AG08396 (cell line): Measurements from ENCODE around the gene C11orf24.
A peak's percentile ranks its signal among the peaks of the same experiment; 100 is the strongest.
"Not testable (repeated sequence)": the region's sequence is repeated elsewhere in the genome, so short reads cannot be mapped to it uniquely, and the experiment has no call there.

Experiments
- DNase-seq: peaks from one replicate; pipeline ENCODE4 v3.0.0; 2012; ENCODE audit warnings: low spot score, mixed read lengths

The C11orf24 gene

GRCh38 chr11:68251765-68252164 is 20.0 kb downstream of the C11orf24 start:
- DNase-seq = no peak

- not testable (repeated sequence) for DNase-seq
Measured at GRCh38 chr11:68244912-68245311, 26.9 kb downstream of the C11orf24 start.

GRCh38 chr11:68243847-68244246 is 27.9 kb downstream of the C11orf24 start:
- not testable (repeated sequence) for DNase-seq

GRCh38 chr11:68242616-68243015 is 29.2 kb downstream of the C11orf24 start:
- no peak for DNase-seq

GRCh38 chr11:68231621-68232020 is 40.2 kb downstream of the C11orf24 start:
- no peak for DNase-seq

- DNase-seq = no peak
Measured at GRCh38 chr11:68229601-68230000, 42.2 kb downstream of the C11orf24 start.

GRCh38 chr11:68226421-68226820 is 45.4 kb downstream of the C11orf24 start:
- DNase-seq = no peak

- no peak for DNase-seq
Measured at GRCh38 chr11:68224606-68225005, 47.2 kb downstream of the C11orf24 start.

GRCh38 chr11:68223275-68223674 is 48.5 kb downstream of the C11orf24 start:
- no peak for DNase-seq

GRCh38 chr11:68221406-68221805 is 50.4 kb downstream of the C11orf24 start:
- DNase-seq = no peak

- DNase-seq = no peak
Measured at GRCh38 chr11:68216171-68216938, 55.4 kb downstream of the C11orf24 start.

GRCh38 chr11:68215524-68216170 is 56.1 kb downstream of the C11orf24 start:
- no peak for DNase-seq

GRCh38 chr11:68215087-68215445 is 56.7 kb downstream of the C11orf24 start:
- DNase-seq = no peak

GRCh38 chr11:68214173-68215086 is 57.3 kb downstream of the C11orf24 start:
- no peak for DNase-seq

GRCh38 chr11:68213555-68214172 is 58.1 kb downstream of the C11orf24 start:
- peak; percentile 91 for DNase-seq

- DNase-seq = peak; percentile 59
Measured at GRCh38 chr11:68213135-68213515, 58.6 kb downstream of the C11orf24 start, which contains the start of gene KMT5B. KMT5B (minus strand) TSS chr11:68213296; CDS start chr11:68190076, 23,220 bp downstream.

GRCh38 chr11:68212421-68213134 is 59.2 kb downstream of the C11orf24 start:
- peak; percentile 93 for DNase-seq

- no peak for DNase-seq
Measured at GRCh38 chr11:68211546-68211945, 60.2 kb downstream of the C11orf24 start.
